ENCODE measurements around the gene DXO. TPM values are rescaled to one million over a fixed set of nuclear protein-coding genes. Genes with fewer than 3 reads are reported as not detected.

The DXO gene
- total RNA-seq, 1 experiment from 2014 or later, result 16.4 TPM

DNA sequence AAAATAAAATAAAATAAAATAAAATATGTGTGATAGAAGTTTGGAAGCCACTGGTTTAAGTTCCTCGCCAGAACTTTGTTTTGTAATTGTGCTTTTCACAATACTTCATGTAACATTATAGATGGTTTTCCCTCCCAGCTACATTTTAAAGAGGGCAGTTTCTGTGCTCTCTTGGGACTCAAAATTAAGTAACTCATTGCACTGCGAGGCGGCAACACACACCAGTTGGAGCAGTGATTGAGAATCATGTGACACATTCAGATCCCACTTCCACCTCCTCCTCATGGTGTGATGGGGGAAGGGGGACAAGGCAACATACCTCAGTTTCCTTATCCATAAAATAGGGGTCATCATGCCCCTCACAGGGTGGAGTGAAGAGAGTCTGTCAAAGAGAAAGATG is 36.9 kb downstream of the DXO start:
- CTCF ChIA-PET, result no interaction called here
- TF ChIP-seq EZH2 (IDR thresholded peaks at IDR 0.05) (no peak), ZFX (IDR thresholded peaks at IDR 0.05) (no peak), CBX3 (IDR thresholded peaks at IDR 0.05; ENCODE audit: low read depth) (no peak), TCF7L2 (IDR thresholded peaks at IDR 0.05; ENCODE audit: borderline replicate concordance, extremely low read depth, insufficient read depth, insufficient read length) (no peak), YY1 (IDR thresholded peaks at IDR 0.05; ENCODE audit: extremely low read depth, insufficient replicate concordance, low read depth, low read length) (no peak), RAD21 (IDR thresholded peaks at IDR 0.05; ENCODE audit: low read depth) (no peak), FOSL1 (IDR thresholded peaks at IDR 0.05; ENCODE audit: low read depth) (no peak), EGR1 (IDR thresholded peaks at IDR 0.05; ENCODE audit: low read depth) (no peak), ZNF274 (IDR thresholded peaks at IDR 0.05; ENCODE audit: low read depth, low read length) (no peak), EZH2phosphoT487 (IDR thresholded peaks at IDR 0.05; ENCODE audit: borderline replicate concordance) (no peak)
- TF ChIP-seq, protein P1, sequence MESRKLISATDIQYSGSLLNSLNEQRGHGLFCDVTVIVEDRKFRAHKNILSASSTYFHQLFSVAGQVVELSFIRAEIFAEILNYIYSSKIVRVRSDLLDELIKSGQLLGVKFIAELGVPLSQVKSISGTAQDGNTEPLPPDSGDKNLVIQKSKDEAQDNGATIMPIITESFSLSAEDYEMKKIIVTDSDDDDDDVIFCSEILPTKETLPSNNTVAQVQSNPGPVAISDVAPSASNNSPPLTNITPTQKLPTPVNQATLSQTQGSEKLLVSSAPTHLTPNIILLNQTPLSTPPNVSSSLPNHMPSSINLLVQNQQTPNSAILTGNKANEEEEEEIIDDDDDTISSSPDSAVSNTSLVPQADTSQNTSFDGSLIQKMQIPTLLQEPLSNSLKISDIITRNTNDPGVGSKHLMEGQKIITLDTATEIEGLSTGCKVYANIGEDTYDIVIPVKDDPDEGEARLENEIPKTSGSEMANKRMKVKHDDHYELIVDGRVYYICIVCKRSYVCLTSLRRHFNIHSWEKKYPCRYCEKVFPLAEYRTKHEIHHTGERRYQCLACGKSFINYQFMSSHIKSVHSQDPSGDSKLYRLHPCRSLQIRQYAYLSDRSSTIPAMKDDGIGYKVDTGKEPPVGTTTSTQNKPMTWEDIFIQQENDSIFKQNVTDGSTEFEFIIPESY (IDR thresholded peaks at IDR 0.05; ENCODE audit: extremely low read depth, insufficient replicate concordance, low read length), result no peak
- TF ChIP-seq, protein P2, sequence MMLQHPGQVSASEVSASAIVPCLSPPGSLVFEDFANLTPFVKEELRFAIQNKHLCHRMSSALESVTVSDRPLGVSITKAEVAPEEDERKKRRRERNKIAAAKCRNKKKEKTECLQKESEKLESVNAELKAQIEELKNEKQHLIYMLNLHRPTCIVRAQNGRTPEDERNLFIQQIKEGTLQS (IDR thresholded peaks at IDR 0.05), result no peak
- TF ChIP-seq, protein P3, sequence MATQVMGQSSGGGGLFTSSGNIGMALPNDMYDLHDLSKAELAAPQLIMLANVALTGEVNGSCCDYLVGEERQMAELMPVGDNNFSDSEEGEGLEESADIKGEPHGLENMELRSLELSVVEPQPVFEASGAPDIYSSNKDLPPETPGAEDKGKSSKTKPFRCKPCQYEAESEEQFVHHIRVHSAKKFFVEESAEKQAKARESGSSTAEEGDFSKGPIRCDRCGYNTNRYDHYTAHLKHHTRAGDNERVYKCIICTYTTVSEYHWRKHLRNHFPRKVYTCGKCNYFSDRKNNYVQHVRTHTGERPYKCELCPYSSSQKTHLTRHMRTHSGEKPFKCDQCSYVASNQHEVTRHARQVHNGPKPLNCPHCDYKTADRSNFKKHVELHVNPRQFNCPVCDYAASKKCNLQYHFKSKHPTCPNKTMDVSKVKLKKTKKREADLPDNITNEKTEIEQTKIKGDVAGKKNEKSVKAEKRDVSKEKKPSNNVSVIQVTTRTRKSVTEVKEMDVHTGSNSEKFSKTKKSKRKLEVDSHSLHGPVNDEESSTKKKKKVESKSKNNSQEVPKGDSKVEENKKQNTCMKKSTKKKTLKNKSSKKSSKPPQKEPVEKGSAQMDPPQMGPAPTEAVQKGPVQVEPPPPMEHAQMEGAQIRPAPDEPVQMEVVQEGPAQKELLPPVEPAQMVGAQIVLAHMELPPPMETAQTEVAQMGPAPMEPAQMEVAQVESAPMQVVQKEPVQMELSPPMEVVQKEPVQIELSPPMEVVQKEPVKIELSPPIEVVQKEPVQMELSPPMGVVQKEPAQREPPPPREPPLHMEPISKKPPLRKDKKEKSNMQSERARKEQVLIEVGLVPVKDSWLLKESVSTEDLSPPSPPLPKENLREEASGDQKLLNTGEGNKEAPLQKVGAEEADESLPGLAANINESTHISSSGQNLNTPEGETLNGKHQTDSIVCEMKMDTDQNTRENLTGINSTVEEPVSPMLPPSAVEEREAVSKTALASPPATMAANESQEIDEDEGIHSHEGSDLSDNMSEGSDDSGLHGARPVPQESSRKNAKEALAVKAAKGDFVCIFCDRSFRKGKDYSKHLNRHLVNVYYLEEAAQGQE (IDR thresholded peaks at IDR 0.05; ENCODE audit: low read depth), result no peak
- H3K4me3 ChIP-seq (replicated peaks in 1 of 2; ENCODE audit: low read depth in 1 of 2, low read length in 2 of 2), result no peak overlapping the region

More for the DNA sequence above, 36.9 kb downstream of the DXO start:
- Histone ChIP-seq H3K9ac (ENCODE audit: low read length) (no peak overlapping the region), H3K27me3 (ENCODE audit: insufficient read depth, low read length) (no peaks in the 10 kb centered on the region), H3K36me3 (ENCODE audit: control insufficient read depth in 1 of 2, insufficient read depth in 2 of 2, low read length in 2 of 2) (no peaks in the 10 kb centered on the region), H4K20me1 (ENCODE audit: insufficient read depth) (no peaks in the 10 kb centered on the region), H3K4me1 (ENCODE audit: control insufficient read depth in 1 of 2, insufficient read depth in 2 of 2, low read length in 2 of 2) (peaks cover 0 to under 1% of the 10 kb centered on the region in 2 experiments; a peak in 2 of 4 replicates), H2AFZ (ENCODE audit: low read depth, low read length, poor library complexity, severe bottlenecking) (no peak overlapping the region), H3K9me3 (ENCODE audit: control insufficient read depth in 1 of 2, insufficient read depth in 1 of 2, low read depth in 1 of 2, low read length in 2 of 2) (no peaks in the 10 kb centered on the region), H3K4me2 (ENCODE audit: low read length) (no peak overlapping the region), H3K27ac (ENCODE audit: low read depth, low read length) (no peak overlapping the region), H3K79me2 (ENCODE audit: insufficient read depth, low read length) (no peaks in the 10 kb centered on the region), H3K9me2 (ENCODE audit: insufficient read depth) (no peaks in the 10 kb centered on the region)
- POLR2A ChIA-PET, result no interaction called here
- DNase-seq (ENCODE audit: low read depth, low spot score) (no peak), ATAC-seq (no peak)
- RAD21 ChIA-PET (ENCODE audit: low non-redundant PET in 1 of 2, low total read pairs in 2 of 2, uncharacterized antibody in 2 of 2, unreplicated experiment in 2 of 2), result no interaction called here
- intact Hi-C loops (cut with micrococcal nuclease), result no loop called here
- BruUV-seq (replicated peaks), result no TSS peak
